ENCODE results near the gene SEC22A.

The SEC22A gene

DNA sequence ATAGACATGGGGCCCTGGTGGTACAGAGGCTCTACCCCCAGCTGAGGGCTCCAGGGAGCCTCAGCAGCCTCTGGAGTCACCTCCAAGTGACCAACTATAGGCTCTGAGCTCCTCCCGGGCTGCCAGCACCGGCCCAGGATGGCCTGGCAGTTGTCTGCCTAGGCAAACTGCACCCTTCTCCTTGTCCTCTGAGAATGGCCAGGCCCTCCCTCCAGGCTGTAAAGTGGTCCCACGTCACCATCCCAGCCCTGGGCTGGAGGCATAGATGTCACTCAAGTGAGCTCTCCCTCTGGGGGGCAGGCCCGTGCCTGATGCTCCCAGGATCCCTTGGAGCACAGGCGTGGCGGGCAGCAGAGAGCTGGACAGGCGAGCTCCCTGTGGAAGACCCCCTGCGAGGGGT, 120.1 kb downstream of the SEC22A start:
- DNase-seq (ENCODE audit: low spot score) = no peak
- no peak overlapping the region for H3K27ac Mint-ChIP-seq
- H3K4me3 Mint-ChIP-seq = no peak overlapping the region
- H3K4me1 Mint-ChIP-seq (ENCODE audit: low read depth) = no peaks in the 10 kb centered on the region
- no peaks in the 10 kb centered on the region for H3K9me3 Mint-ChIP-seq
- no peaks in the 10 kb centered on the region for H3K36me3 Mint-ChIP-seq (ENCODE audit: low read depth)
- H3K27me3 Mint-ChIP-seq (ENCODE audit: low read depth) = peaks cover 2% of the 10 kb centered on the region

- H3K4me3 Mint-ChIP-seq = no peak overlapping the region
- no peaks in the 10 kb centered on the region for H3K36me3 Mint-ChIP-seq (ENCODE audit: low read depth)
- H3K27me3 Mint-ChIP-seq (ENCODE audit: low read depth) = no peaks in the 10 kb centered on the region
- no peak overlapping the region for H3K27ac Mint-ChIP-seq
- DNase-seq (ENCODE audit: low spot score) = no peak
- H3K9me3 Mint-ChIP-seq = no peaks in the 10 kb centered on the region
- H3K4me1 Mint-ChIP-seq (ENCODE audit: low read depth) = no peaks in the 10 kb centered on the region
Measured at GRCh38 chr3:123322866-123323265, 121.1 kb downstream of the SEC22A start.
